DND-41 (cell line): ENCODE data around the gene RABAC1.

ENCODE experiments used
- ATAC-seq: fragments of 200-7000 bp; cut with Tn5 transposase; 3 replicates; pipeline ENCODE4 v1.9.1; 2021; ENCODE audit warnings: low read depth; ENCODE audit not compliant: insufficient read depth
- DNase-seq: peaks from one replicate; pipeline ENCODE4 v3.0.0-alpha.2; 2020
- H2AFZ ChIP-seq: 2 replicates; pipeline ENCODE4 v1.6.0; 2012; ENCODE audit warnings: low read depth, low read length
- H3K27ac ChIP-seq: 2 replicates; pipeline ENCODE4 v1.5.1; 2012; ENCODE audit warnings: low read length, inconsistent platforms
- H3K27me3 ChIP-seq: fragments of 200-600 bp; sonication (generic); 2 replicates; pipeline ENCODE4 v1.6.0; 2012; ENCODE audit warnings: low read length, mild to moderate bottlenecking, inconsistent platforms; ENCODE audit not compliant: insufficient read depth, poor library complexity
- H3K36me3 ChIP-seq: 2 replicates; pipeline ENCODE4 v1.5.1; 2012; ENCODE audit warnings: low read length, inconsistent platforms; ENCODE audit not compliant: insufficient read depth
- H3K4me1 ChIP-seq: 2 replicates; pipeline ENCODE4 v1.5.1; 2012; ENCODE audit warnings: mild to moderate bottlenecking, low read length; ENCODE audit not compliant: insufficient read depth
- H3K4me2 ChIP-seq: 2 replicates; pipeline ENCODE4 v1.6.0; 2012; ENCODE audit warnings: mild to moderate bottlenecking, moderate library complexity, low read length, inconsistent platforms; ENCODE audit not compliant: insufficient read depth
- H3K4me3 ChIP-seq, 2 experiments: fragments of 200-600 bp in 1 of 2; shearing (Covaris generic) in 1 of 2; 2 replicates each; pipeline ENCODE4 v1.5.1; 2012 to 2016; ENCODE audit warnings: inconsistent platforms in 2 of 2, low read length in 2 of 2, mild to moderate bottlenecking in 2 of 2, low read depth in 1 of 2, moderate library complexity in 1 of 2
- H3K79me2 ChIP-seq: 2 replicates; pipeline ENCODE4 v1.6.0; 2012; ENCODE audit warnings: low read length, inconsistent platforms; ENCODE audit not compliant: insufficient read depth
- H3K9ac ChIP-seq: 2 replicates; pipeline ENCODE4 v1.6.0; 2012; ENCODE audit warnings: low read depth, mild to moderate bottlenecking, inconsistent platforms, low read length, moderate library complexity
- H3K9me3 ChIP-seq: 2 replicates; pipeline ENCODE4 v1.5.1; 2012; ENCODE audit warnings: low read length, moderate library complexity, mild to moderate bottlenecking, inconsistent platforms; ENCODE audit not compliant: insufficient read depth, severe bottlenecking
- H4K20me1 ChIP-seq: 2 replicates; pipeline ENCODE4 v1.6.0; 2012; ENCODE audit warnings: low read length; ENCODE audit not compliant: insufficient read depth
- CTCF ChIP-seq: IDR thresholded peaks from 2 replicates; pipeline ENCODE4 v1.5.1; 2012; ENCODE audit warnings: borderline replicate concordance, low read length, moderate library complexity, mild to moderate bottlenecking; ENCODE audit not compliant: poor library complexity, severe bottlenecking; ENCODE audit errors: extremely low read depth
- EZH2 ChIP-seq: IDR thresholded peaks from 3 replicates; pipeline ENCODE4 v1.6.1; 2012; ENCODE audit warnings: borderline replicate concordance, low read depth, mild to moderate bottlenecking, moderate library complexity, low read length, inconsistent platforms; ENCODE audit not compliant: severe bottlenecking

The RABAC1 gene

GRCh38 chr19:41960973-41961372 is 1.9 kb upstream of the RABAC1 start:
- Histone ChIP-seq H3K4me2 (no peak overlapping the region), H3K36me3 (peaks cover 18% of the 10 kb centered on the region), H3K4me3 (no peak overlapping the region), H3K27me3 (no peaks in the 10 kb centered on the region), H3K9ac (no peak overlapping the region), H3K9me3 (no peaks in the 10 kb centered on the region), H3K79me2 (peaks cover 11% of the 10 kb centered on the region), H4K20me1 (0 out of 2 replicates have a peak, but pooled peaks cover 8% of the 10 kb centered on the region), H3K4me1 (peaks cover 22% of the 10 kb centered on the region), H3K27ac (no peak overlapping the region), H2AFZ (no peak overlapping the region)
- DNase-seq (no peak), ATAC-seq (no peak)
- TF ChIP-seq CTCF (no peak), EZH2 (no peak)

GRCh38 chr19:41958367-41959055 is 610 bp downstream of the RABAC1 start:
- H2AFZ ChIP-seq, result peak overlapping the region; percentile 93
- peak overlapping the region; percentile 73 for H3K9ac ChIP-seq
- H3K36me3 ChIP-seq, result peaks cover 19% of the 10 kb centered on the region
- H3K4me2 ChIP-seq, result peak overlapping the region; percentile 94
- no peaks in the 10 kb centered on the region for H3K9me3 ChIP-seq
- H3K4me3 ChIP-seq, result peak overlapping the region; percentile 33 to 74; a peak in 3 of 4 replicates
- H3K27me3 ChIP-seq, result no peaks in the 10 kb centered on the region
- H3K79me2 ChIP-seq, result peaks cover 11% of the 10 kb centered on the region
- DNase-seq (peak; percentile 76), ATAC-seq (peak; percentile 57)
- 0 out of 2 replicates have a peak, but pooled peaks cover 8% of the 10 kb centered on the region for H4K20me1 ChIP-seq
- peak overlapping the region; percentile 44 for H3K27ac ChIP-seq
- H3K4me1 ChIP-seq, result peaks cover 22% of the 10 kb centered on the region
- TF ChIP-seq CTCF (no peak), EZH2 (no peak)

- peak overlapping the region; percentile 73 for H3K9ac ChIP-seq
- ATAC-seq, result no peak
- TF ChIP-seq CTCF (peak; percentile 61), EZH2 (no peak)
These were observed 1.2 kb downstream of the RABAC1 start for GRCh38 chr19:41957838-41958366.

More at GRCh38 chr19:41957838-41958366, 1.2 kb downstream of the RABAC1 start:
- H3K27me3 ChIP-seq, result no peaks in the 10 kb centered on the region
- no peaks in the 10 kb centered on the region for H3K9me3 ChIP-seq
- peak overlapping the region; percentile 44; the same call in 1 of the 2 replicates for H3K27ac ChIP-seq
- H4K20me1 ChIP-seq, result 0 out of 2 replicates have a peak, but pooled peaks cover 8% of the 10 kb centered on the region
- peaks cover 11% of the 10 kb centered on the region for H3K79me2 ChIP-seq
- H3K4me2 ChIP-seq, result peak overlapping the region; percentile 94
- H3K36me3 ChIP-seq, result peaks cover 19% of the 10 kb centered on the region
- peak overlapping the region; percentile 33 to 74; a peak in 3 of 4 replicates for H3K4me3 ChIP-seq
- DNase-seq, result peak; percentile 46
- H3K4me1 ChIP-seq, result peaks cover 22% of the 10 kb centered on the region
- no peak overlapping the region for H2AFZ ChIP-seq
